HG03066 (cell line): ENCODE results near the gene HIF3A.
"Not testable (repeated sequence)": the region's sequence is repeated elsewhere in the genome, so short reads cannot be mapped to it uniquely, and the experiment has no call there.

Experiments
- ATAC-seq: cut with Tn5 transposase; IDR thresholded peaks from one replicate; pipeline ENCODE4 v1.9.1; 2021; ENCODE audit warnings: low read depth; ENCODE audit not compliant: unreplicated experiment

HIF3A gene

GRCh38 chr19:46289724-46290619 is 6.9 kb upstream of the HIF3A start:
- ATAC-seq = no peak

GRCh38 chr19:46291829-46292228 is 5.0 kb upstream of the HIF3A start:
- no peak for ATAC-seq

- no peak for ATAC-seq
Measured at GRCh38 chr19:46294494-46294893, 2.3 kb upstream of the HIF3A start.

GRCh38 chr19:46295401-46296201 is 1.2 kb upstream of the HIF3A start:
- ATAC-seq = no peak

- ATAC-seq = no peak
Measured at GRCh38 chr19:46296202-46296480, 701 bp upstream of the HIF3A start.

- no peak for ATAC-seq
Measured at GRCh38 chr19:46297700-46298478, 1.0 kb downstream of the HIF3A start.

- ATAC-seq = no peak
Measured at GRCh38 chr19:46298479-46299003, 1.7 kb downstream of the HIF3A start.

GRCh38 chr19:46299004-46299509 is 2.2 kb downstream of the HIF3A start:
- ATAC-seq = no peak

- ATAC-seq = no peak
Measured at GRCh38 chr19:46299695-46300094, 2.9 kb downstream of the HIF3A start.

GRCh38 chr19:46303322-46303690 is 6.5 kb downstream of the HIF3A start:
- no peak for ATAC-seq

- ATAC-seq = no peak
Measured at GRCh38 chr19:46303691-46304397, 7.0 kb downstream of the HIF3A start.

GRCh38 chr19:46306501-46306900 is 9.7 kb downstream of the HIF3A start:
- ATAC-seq = no peak

GRCh38 chr19:46308510-46308909 is 11.7 kb downstream of the HIF3A start:
- no peak for ATAC-seq

GRCh38 chr19:46309056-46309455 is 12.2 kb downstream of the HIF3A start:
- no peak for ATAC-seq

- no peak for ATAC-seq
Measured at GRCh38 chr19:46311444-46311843, 14.6 kb downstream of the HIF3A start.

- ATAC-seq = not testable (repeated sequence)
Measured at GRCh38 chr19:46313540-46314469, 17.0 kb downstream of the HIF3A start.

GRCh38 chr19:46317339-46317738 is 20.5 kb downstream of the HIF3A start:
- ATAC-seq = no peak

GRCh38 chr19:46319613-46320012 is 22.8 kb downstream of the HIF3A start:
- ATAC-seq = no peak

- ATAC-seq = no peak
Measured at GRCh38 chr19:46320559-46320958, 23.7 kb downstream of the HIF3A start.
